OCI-M1 (cell line): ENCODE data around the gene HELZ.
"Not testable (repeated sequence)": the region's sequence is repeated elsewhere in the genome, so short reads cannot be mapped to it uniquely, and the experiment has no call there.

Source experiments
- DNase-seq: peaks from one replicate; lab custom pipeline; 2025; lab: John Stamatoyannopoulos, UW

The HELZ gene

GRCh38 chr17:67113486-67113885, 131.5 kb downstream of the HELZ start:
- DNase-seq, result no peak

- DNase-seq, result no peak
These were observed 133.2 kb downstream of the HELZ start for GRCh38 chr17:67111808-67112207.

DNA sequence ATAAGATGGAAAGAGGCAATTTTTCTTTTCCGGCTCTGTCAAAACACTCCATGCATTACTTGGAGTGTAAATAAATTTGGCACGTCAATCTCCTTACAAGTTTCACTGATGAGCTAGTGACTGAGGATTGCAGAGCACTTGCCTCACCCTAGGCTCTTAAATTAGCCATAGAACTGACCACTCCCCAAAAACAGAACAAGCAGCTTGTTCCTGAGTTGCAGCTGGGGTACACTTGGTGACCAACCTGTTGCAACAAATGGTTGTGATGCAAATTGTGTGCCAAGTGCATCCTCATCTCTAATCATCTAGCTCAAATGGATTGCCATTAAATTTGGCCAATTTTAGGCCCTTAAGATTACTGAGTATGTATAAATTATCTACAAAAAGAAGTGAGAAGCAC, 133.7 kb downstream of the HELZ start:
- DNase-seq, result no peak

GRCh38 chr17:67110619-67111018, 134.4 kb downstream of the HELZ start:
- no peak for DNase-seq

GRCh38 chr17:67109111-67109510, 135.9 kb downstream of the HELZ start:
- DNase-seq, result no peak

DNA sequence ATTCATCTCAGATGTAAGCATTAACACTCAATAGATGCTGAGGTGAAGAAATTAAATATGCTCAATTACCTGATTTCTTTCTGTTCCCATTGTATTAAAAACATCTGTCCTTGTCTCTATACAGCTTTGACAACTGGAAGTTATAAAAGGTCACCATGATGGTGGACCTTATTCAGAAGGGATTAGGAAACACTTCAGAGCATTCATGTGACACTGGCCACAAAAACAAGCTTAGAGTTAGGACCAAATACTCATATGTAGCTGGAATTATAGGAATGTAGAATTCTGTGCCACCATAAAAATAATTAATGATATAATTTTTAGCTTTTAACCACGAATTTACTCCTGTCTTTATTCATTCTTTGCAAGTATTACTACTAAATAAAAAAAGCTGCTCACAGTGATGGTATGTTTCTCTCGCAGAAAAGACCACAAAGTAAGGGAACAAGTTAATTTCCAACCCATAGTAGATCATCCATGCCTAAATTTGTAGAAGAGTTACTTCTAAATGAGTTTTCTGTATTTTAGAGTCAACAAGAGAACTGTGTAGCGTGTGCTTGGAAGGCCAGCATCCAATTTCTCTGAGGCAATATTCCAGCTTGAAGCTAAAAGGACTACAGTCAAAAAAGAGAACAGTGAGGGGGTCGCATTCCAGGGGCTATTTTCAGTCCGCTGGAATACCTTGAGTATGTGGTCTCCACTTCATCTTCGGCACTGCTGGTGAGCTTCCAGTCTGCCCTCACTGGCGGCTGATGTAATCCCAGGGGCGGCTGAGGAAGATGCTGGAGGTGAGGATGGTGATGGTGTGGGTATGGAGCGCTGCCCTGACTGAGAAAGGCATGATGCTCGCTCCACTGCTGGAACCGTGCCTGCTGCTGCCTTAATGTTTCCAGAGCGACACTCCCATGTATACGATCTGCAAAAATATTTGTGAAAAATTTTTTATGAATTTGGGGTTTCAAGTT, 136.9 kb downstream of the HELZ start:
- DNase-seq, result no peak

- no peak for DNase-seq
These were observed 137.8 kb downstream of the HELZ start for GRCh38 chr17:67107171-67107570.

DNA sequence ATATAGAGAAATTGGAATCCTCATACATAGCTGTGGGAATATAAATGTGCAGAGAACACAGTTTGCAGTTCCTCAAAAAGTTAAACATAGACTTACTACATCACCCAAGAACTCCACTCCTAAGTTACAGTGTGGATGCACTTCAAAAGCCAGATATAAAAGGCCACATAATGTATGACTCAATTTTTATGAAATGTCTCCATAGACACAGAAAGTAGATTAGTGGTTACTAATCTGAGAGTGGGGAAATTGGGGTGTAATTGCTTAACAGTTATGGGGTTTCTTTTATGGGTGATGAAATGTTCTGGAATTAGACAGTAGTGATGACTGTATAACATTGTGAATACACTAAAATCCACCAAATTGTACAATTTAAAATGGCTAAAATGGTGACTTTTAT, 139.8 kb downstream of the HELZ start:
- DNase-seq, result no peak

GRCh38 chr17:67104641-67105040, 140.4 kb downstream of the HELZ start:
- not testable (repeated sequence) for DNase-seq

- DNase-seq, result no peak
These were observed 147.0 kb downstream of the HELZ start for GRCh38 chr17:67098006-67098405.

GRCh38 chr17:67096609-67097008, 148.4 kb downstream of the HELZ start:
- no peak for DNase-seq

DNA sequence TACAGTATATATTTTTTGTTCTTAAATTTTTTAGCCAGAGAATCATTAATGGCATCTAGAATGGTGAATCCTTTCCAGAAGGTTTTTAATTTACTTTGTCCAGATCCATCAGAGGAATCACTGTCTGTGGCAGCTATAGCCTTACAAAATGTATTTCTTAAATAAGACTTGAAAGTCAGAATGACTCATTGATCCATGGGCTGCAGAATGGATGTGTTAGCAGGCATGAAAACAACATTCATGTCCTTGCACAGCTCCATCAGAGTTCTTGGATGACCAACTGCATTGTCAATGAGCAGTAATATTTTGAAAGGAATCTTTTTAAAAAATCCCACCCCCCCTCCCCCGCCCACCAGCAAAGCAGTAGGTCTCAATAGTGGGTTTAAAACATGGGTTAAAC, 149.2 kb downstream of the HELZ start:
- DNase-seq, result no peak

DNA sequence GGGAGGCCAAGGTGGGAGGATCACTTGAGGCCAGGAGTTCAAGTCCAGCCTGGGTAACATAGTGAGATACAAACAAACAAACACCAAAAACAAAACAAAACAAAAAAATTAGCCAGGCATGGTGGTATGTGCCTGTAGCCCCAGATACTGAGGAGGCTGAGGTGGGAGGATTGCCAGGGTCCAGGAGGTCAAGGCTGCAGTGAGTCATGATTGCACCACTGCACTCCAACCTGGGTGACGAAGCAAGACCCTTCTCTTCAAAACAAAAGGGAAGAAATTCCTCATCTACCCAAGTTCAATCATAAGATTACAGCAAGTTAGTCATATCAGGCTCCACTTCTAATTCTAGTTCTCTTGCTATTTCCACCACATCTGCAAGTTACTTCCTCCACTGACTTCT, 149.7 kb downstream of the HELZ start:
- not testable (repeated sequence) for DNase-seq

GRCh38 chr17:67093348-67093747, 151.6 kb downstream of the HELZ start:
- no peak for DNase-seq

DNA sequence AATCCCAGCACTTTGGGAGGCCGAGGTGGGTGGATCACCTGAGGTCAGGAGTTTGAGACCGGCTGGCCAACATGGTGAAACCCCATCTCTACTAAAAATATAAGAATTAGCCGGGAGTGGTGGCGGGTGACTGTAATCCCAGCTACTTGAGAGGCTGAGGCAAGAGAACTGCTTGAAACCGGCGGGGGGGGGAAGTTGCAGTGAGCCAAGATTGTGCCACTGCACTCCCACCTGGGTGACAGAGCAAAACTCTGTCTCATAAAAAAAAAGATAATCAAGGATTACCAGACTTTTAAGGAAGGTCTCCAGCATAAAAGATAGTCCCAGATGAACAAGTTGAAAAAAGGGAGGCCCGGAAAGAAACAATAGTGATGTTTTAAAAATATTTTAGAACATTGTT, 152.3 kb downstream of the HELZ start:
- DNase-seq, result not testable (repeated sequence)

DNA sequence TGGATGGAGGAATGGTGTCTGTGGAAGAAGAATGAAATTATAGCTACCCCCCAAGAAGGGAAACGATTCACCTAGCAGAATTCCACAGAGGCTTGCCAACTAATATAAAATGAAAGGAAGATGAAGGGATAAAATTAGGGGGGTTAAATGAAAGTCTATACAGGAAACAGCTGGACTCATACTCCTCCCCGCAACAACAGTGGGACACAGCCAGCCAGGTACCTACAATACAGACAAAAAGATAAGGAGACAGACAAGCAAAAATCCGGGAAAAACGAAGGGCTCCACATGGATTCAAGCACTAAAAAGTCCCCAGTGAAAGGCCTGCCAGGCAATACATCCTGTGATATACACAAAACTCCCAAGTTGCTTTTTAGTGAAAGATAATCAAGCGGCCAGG, 152.7 kb downstream of the HELZ start:
- DNase-seq, result no peak

GRCh38 chr17:67090341-67090740, 154.7 kb downstream of the HELZ start:
- DNase-seq, result no peak

DNA sequence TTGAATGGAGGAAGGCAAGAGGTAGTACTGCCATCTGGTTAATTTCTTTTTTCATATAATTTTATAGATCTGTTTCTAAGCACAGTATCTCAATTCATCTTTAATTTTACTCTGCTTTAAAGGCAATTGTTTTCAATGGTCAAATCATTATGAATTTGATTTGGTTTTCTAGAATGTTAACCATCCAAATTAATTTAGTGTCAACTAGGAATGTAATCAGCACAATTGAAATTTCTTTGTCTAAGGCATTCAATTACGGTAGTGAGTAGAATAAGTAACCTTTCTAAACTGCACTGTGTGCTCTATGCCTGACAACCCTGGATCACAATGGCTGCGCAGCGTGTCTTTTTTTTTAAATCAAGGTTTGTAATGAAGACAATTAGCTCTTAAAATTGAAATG, 156.4 kb downstream of the HELZ start:
- no peak for DNase-seq

- DNase-seq, result no peak
These were observed 159.6 kb downstream of the HELZ start for GRCh38 chr17:67085406-67085805.

- no peak for DNase-seq
These were observed 162.9 kb downstream of the HELZ start for GRCh38 chr17:67082107-67082506.

DNA sequence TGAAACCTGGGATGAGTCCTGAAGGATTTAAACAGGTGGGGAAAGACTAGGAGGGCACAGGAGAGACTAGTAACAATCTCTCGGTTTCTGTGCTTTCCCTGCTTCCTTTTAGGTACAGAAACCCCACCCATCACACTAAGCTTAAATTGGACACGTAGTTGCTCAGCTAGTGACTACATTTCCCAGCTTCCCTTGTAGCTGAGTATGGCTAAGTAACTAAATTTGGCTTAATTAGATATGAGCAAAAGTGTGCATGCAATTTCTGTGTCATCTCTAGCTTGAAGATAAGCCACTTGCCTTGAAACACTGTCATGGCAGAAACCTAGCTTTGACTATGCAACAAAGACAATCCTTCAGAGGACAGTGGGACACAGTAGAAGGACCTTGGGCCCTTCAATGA, 164.2 kb downstream of the HELZ start:
- DNase-seq, result no peak

DNA sequence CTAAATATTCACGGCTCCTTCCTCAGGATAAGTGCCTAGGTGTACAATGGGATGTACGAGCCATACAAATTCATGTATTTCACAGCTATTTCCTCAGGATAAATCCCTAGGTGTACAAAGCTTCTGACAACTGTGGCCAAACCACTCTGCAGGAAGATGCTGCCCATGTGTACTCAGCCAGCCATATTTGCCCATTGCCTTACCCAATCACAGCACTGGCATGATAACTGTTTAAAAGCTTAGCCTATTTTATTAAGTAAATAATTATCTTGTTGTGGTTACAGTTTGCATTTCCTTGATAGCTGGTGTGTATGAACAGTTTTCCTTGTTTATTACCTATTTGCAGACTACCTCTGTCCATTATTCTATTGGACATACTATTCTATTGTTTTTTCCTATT, 165.5 kb downstream of the HELZ start:
- no peak for DNase-seq

DNA sequence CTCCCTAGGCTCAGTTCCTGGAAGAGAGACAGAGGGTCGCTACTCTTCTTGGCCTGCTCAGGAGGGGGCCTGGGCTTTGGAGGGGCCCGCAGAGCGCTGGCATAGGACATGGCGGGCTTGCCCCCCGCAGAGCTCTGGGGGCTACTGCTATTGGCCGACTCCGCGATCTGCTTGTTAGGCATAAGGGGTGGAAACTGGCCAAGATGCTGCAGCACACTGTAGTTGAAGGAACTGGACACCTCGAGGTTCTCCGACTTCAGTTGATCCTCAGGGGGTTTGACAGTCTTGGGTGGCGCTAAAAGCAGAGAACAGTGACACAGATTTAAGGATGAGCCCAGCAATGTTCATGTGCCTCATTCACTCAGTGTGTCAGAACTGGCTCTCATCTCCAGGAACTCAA, 166.7 kb downstream of the HELZ start:
- no peak for DNase-seq

- DNase-seq, result no peak
These were observed 168.7 kb downstream of the HELZ start for GRCh38 chr17:67076290-67076689.
